IPS-18a (cell line): Measurements from ENCODE around the gene ATP6V0A1.

ENCODE experiments used
- H3K27ac ChIP-seq: one replicate; pipeline ENCODE4 v1.5.1; 2013; ENCODE audit warnings: low read length
- H3K27me3 ChIP-seq: one replicate; pipeline ENCODE4 v1.6.1; 2013; ENCODE audit warnings: mild to moderate bottlenecking, low read length; ENCODE audit not compliant: control insufficient read depth, insufficient read depth
- H3K36me3 ChIP-seq: one replicate; pipeline ENCODE4 v1.6.1; 2013; ENCODE audit warnings: low read depth, low read length; ENCODE audit not compliant: control insufficient read depth
- H3K4me1 ChIP-seq: one replicate; pipeline ENCODE4 v1.6.1; 2013; ENCODE audit warnings: low read depth, low read length; ENCODE audit not compliant: control insufficient read depth
- H3K4me3 ChIP-seq: one replicate; pipeline ENCODE4 v1.5.1; 2013; ENCODE audit warnings: low read length
- H3K9ac ChIP-seq: one replicate; pipeline ENCODE4 v1.6.1; 2013; ENCODE audit warnings: mild to moderate bottlenecking, low read length, moderate library complexity
- H3K9me3 ChIP-seq: one replicate; pipeline ENCODE4 v1.6.1; 2013; ENCODE audit warnings: low read depth, low read length; ENCODE audit not compliant: control insufficient read depth

The ATP6V0A1 gene

GRCh38 chr17:42571435-42572225 lies 113.0 kb downstream of the ATP6V0A1 start:
- no peaks in the 10 kb centered on the region for H3K9me3 ChIP-seq
- peaks cover 69% of the 10 kb centered on the region for H3K36me3 ChIP-seq
- H3K27me3 ChIP-seq, result no peaks in the 10 kb centered on the region
- no peak overlapping the region for H3K9ac ChIP-seq
- no peak overlapping the region for H3K27ac ChIP-seq
- H3K4me3 ChIP-seq, result no peak overlapping the region
- H3K4me1 ChIP-seq, result no peaks in the 10 kb centered on the region
